Upper lobe of left lung (tissue), 4 donors: ENCODE results near the gene TMEM97.

Experiments
- CTCF ChIP-seq, 6 experiments: fragments of 450-650 bp in 4 of 6; fragments of 200-600 bp in 2 of 6; sonication (generic) in 2 of 6; IDR thresholded peaks; one replicate each; pipeline ENCODE4 v1.5.1; 2016 to 2019; ENCODE audit warnings: antibody characterized with exemption in 6 of 6
- EP300 ChIP-seq, 4 donors: sonication (generic); formaldehyde crosslinking; IDR thresholded peaks; one replicate each; pipeline ENCODE4 v1.5.1; 2017; ENCODE audit warnings: antibody characterized with exemption in 4 of 4, control low read depth in 2 of 4
- POLR2A ChIP-seq, 4 donors: fragments of 450-650 bp; IDR thresholded peaks; one replicate each; pipeline ENCODE4 v1.5.1; 2016 to 2017; ENCODE audit warnings: antibody characterized with exemption in 4 of 4, mild to moderate bottlenecking in 2 of 4
- POLR2AphosphoS5 ChIP-seq, 2 donors: sonication (generic); formaldehyde crosslinking; IDR thresholded peaks; one replicate each; pipeline ENCODE4 v1.5.1; 2017; ENCODE audit warnings: antibody characterized with exemption in 2 of 2

GRCh38 chr17:28279411-28279810, 39.6 kb upstream of the TMEM97 start:
- TF ChIP-seq CTCF (IDR thresholded peaks at IDR 0.05) (no peak), POLR2A (IDR thresholded peaks at IDR 0.05) (no peak), POLR2AphosphoS5 (IDR thresholded peaks at IDR 0.05) (no peak), EP300 (IDR thresholded peaks at IDR 0.05) (no peak)
